SK-N-SH (cell line): ENCODE measurements around the gene WDR7. TPM values are rescaled to one million over a fixed set of nuclear protein-coding genes. Genes with fewer than 3 reads are reported as not detected.

Experiments
- CTCF ChIA-PET: fragments of 300-600, 350-600 bp; formaldehyde crosslinking; extraction: SDS; loops from one replicate; lab custom pipeline; 2021; lab: Yijun Ruan, JAX
- POLR2A ChIA-PET: fragments of 350-600 bp; sonication (Branson Sonifier 250); formaldehyde crosslinking; extraction: SDS; loops from one replicate; lab custom pipeline; 2020; ENCODE audit warnings: antibody characterized with exemption, inconsistent platforms; lab: Yijun Ruan, JAX
- DNase-seq: peaks from one replicate; pipeline ENCODE4 v3.0.0; 2012
- H2AFZ ChIP-seq: fragments of 200-600 bp; sonication (generic); 2 replicates; pipeline ENCODE4 v1.8.1; 2016; ENCODE audit warnings: antibody characterized with exemption, mild to moderate bottlenecking, low read depth
- H3F3A ChIP-seq: fragments of 200-600 bp; sonication (generic); replicated peaks from 2 replicates; pipeline ENCODE3; 2016; ENCODE audit warnings: antibody characterized with exemption, mild to moderate bottlenecking; ENCODE audit not compliant: insufficient read depth
- H3K27ac ChIP-seq, 2 experiments: fragments of 200-500 bp in 1 of 2; fragments of 200-600 bp in 1 of 2; sonication (Bioruptor generic) in 1 of 2; sonication (generic), shearing (Covaris generic) in 1 of 2; 2 replicates each; pipeline versions ENCODE4 v1.5.1 to v1.6.1; 2014 to 2016; ENCODE audit warnings: low read depth in 2 of 2, inconsistent platforms in 1 of 2, low read length in 1 of 2, mild to moderate bottlenecking in 1 of 2, mixed read lengths in 1 of 2
- H3K27me3 ChIP-seq: fragments of 200-600 bp; sonication (generic), shearing (Covaris generic); 2 replicates; pipeline ENCODE4 v1.6.1; 2016; ENCODE audit warnings: mixed run types; ENCODE audit not compliant: insufficient read depth
- H3K36me3 ChIP-seq, 2 experiments: fragments of 200-500 bp in 1 of 2; fragments of 200-600 bp in 1 of 2; sonication (Bioruptor generic) in 1 of 2; sonication (generic) in 1 of 2; replicated peaks in 1 of 2; 2 replicates each; pipeline versions ENCODE3 to v1.5.1; 2014 to 2016; ENCODE audit warnings: low read length in 1 of 2, mild to moderate bottlenecking in 1 of 2; ENCODE audit not compliant: insufficient read depth in 2 of 2, control insufficient read depth in 1 of 2
- H3K4me1 ChIP-seq, 2 experiments: fragments of 200-500 bp in 1 of 2; fragments of 200-600 bp in 1 of 2; sonication (Bioruptor generic) in 1 of 2; sonication (generic), shearing (Covaris generic) in 1 of 2; 2 replicates each; pipeline versions ENCODE4 v1.5.1 to v1.6.1; 2014 to 2016; ENCODE audit warnings: low read depth in 1 of 2, low read length in 1 of 2, mixed run types in 1 of 2; ENCODE audit not compliant: insufficient read depth in 2 of 2, control insufficient read depth in 1 of 2
- H3K4me2 ChIP-seq: fragments of 200-600 bp; sonication (generic), shearing (Covaris generic); 2 replicates; pipeline ENCODE4 v1.6.1; 2017; ENCODE audit warnings: mixed run types
- H3K4me3 ChIP-seq, 2 experiments: fragments of 200-500 bp in 1 of 2; fragments of 200-600 bp in 1 of 2; sonication (Bioruptor generic) in 1 of 2; sonication (generic), shearing (Covaris generic) in 1 of 2; 2 replicates each; pipeline versions ENCODE4 v1.5.1 to v1.8.1; 2014 to 2016; ENCODE audit warnings: low read depth in 2 of 2, inconsistent platforms in 1 of 2, low read length in 1 of 2, mild to moderate bottlenecking in 1 of 2, mixed read lengths in 1 of 2, moderate library complexity in 1 of 2
- H3K79me2 ChIP-seq: fragments of 200-600 bp; sonication (generic); 2 replicates; pipeline ENCODE4 v1.8.1; 2017; ENCODE audit warnings: mild to moderate bottlenecking; ENCODE audit not compliant: insufficient read depth
- H3K9ac ChIP-seq: fragments of 200-600 bp; sonication (generic); 2 replicates; pipeline ENCODE4 v1.6.1; 2017; ENCODE audit warnings: mixed run types
- H3K9me2 ChIP-seq: fragments of 200-600 bp; sonication (generic); 2 replicates; pipeline ENCODE4 v1.6.1; 2017; ENCODE audit warnings: mixed run types
- H3K9me3 ChIP-seq: fragments of 200-600 bp; sonication (generic); 2 replicates; pipeline ENCODE4 v1.6.1; 2017; ENCODE audit warnings: mixed run types, mild to moderate bottlenecking, moderate library complexity
- H4K20me1 ChIP-seq: fragments of 200-600 bp; sonication (generic); 2 replicates; pipeline ENCODE4 v1.6.1; 2017; ENCODE audit warnings: mild to moderate bottlenecking, mixed run types; ENCODE audit not compliant: insufficient read depth
- EP300 ChIP-seq, 2 experiments: IDR thresholded peaks; 2 replicates each; pipeline versions ENCODE4 v1.4.0 to v1.6.1; 2012; ENCODE audit warnings: borderline replicate concordance in 1 of 2, low read depth in 1 of 2, low read length in 1 of 2
- EZH2phosphoT487 ChIP-seq: fragments of 200-600 bp; sonication (generic); IDR thresholded peaks from 2 replicates; pipeline ENCODE4 v1.6.1; 2017; ENCODE audit warnings: low read depth, mixed run types, mild to moderate bottlenecking, antibody characterized with exemption, moderate library complexity, borderline replicate concordance
- FOXM1 ChIP-seq: IDR thresholded peaks from 2 replicates; pipeline ENCODE4 v1.4.0; 2012; ENCODE audit warnings: low read depth, mild to moderate bottlenecking
- GATA2 ChIP-seq: sonication (generic); formaldehyde crosslinking; IDR thresholded peaks from 2 replicates; pipeline ENCODE4 v1.5.0; 2020; ENCODE audit warnings: mild to moderate bottlenecking, missing genetic modification reagents
- MEF2A ChIP-seq: IDR thresholded peaks from 2 replicates; pipeline ENCODE4 v1.4.0; 2012; ENCODE audit warnings: low read depth, borderline replicate concordance
- NRF1 ChIP-seq: IDR thresholded peaks from 2 replicates; pipeline ENCODE4 v1.6.1; 2012; ENCODE audit warnings: low read depth, mild to moderate bottlenecking, low read length
- POLR2AphosphoS5 ChIP-seq: IDR thresholded peaks from 2 replicates; pipeline ENCODE4 v1.6.1; 2012; ENCODE audit warnings: low read depth, low read length
- RAD21 ChIP-seq: IDR thresholded peaks from 2 replicates; pipeline ENCODE4 v1.6.1; 2012; ENCODE audit warnings: mild to moderate bottlenecking, low read length
- WGBS: methylation state at CpG from one replicate; pipeline ENCODE4 v1.1.6; 2017; ENCODE audit warnings: low lambda C conversion rate; 5-methylcytosine and 5-hydroxymethylcytosine counted together
- polyA plus RNA-seq, 3 experiments: library from polyadenylated mRNA; depleted of rRNA; stranded (reverse); fragments of >200 nt; gene quantifications; 2 replicates each; pipeline ENCODE4 v1.2.3, GENCODE V29; 2012
- TF ChIP-seq, protein P1 (sequence below): IDR thresholded peaks from 2 replicates; pipeline ENCODE4 v1.6.1; 2012; ENCODE audit warnings: mild to moderate bottlenecking, low read depth, low read length, moderate library complexity

WDR7 gene
- polyA plus RNA-seq, 1 of the 3 experiments (the other 2 are of a cell fraction) = 4.1 TPM

DNA sequence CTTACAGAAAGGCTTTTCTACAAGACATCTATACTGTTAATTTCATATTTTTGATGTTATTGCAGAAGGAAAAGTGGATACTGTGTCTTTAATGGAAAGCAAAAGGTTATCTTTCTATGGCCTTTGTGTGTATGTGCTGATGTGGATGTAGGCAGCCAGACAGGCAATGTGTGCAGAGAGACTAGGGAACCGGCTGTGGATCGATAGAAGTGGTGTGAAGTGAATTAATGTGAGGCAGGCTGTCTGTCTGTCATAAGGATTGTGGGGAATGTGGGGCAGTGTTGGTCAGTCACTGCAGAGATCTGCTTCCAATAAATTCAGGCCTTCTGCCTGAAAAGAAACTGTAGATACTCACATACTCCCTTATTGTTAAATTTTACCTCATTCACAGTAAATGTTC, 156.7 kb downstream of the WDR7 start:
- Histone ChIP-seq H3F3A (no peaks in the 10 kb centered on the region), H3K4me3 (no peak overlapping the region), H3K4me1 (peaks cover 0 to 4% of the 10 kb centered on the region in 2 experiments; a peak in 2 of 4 replicates), H4K20me1 (no peaks in the 10 kb centered on the region), H3K36me3 (no peaks in the 10 kb centered on the region), H3K9me2 (no peaks in the 10 kb centered on the region), H3K79me2 (no peaks in the 10 kb centered on the region), H2AFZ (no peak overlapping the region), H3K9ac (no peak overlapping the region), H3K27me3 (no peaks in the 10 kb centered on the region), H3K9me3 (no peaks in the 10 kb centered on the region), H3K4me2 (no peak overlapping the region)
- ChIA-PET CTCF (interaction anchor here (0.7 to 1.2 kb wide), 2 partner anchors 630 to 642 kb away, joined by 3 to 5 read pairs; no protein-coding TSS in a partner anchor), POLR2A (no interaction called here)
- WGBS = 64% methylated on average over 2 of the region's 2 CpGs
- TF ChIP-seq, protein P1, sequence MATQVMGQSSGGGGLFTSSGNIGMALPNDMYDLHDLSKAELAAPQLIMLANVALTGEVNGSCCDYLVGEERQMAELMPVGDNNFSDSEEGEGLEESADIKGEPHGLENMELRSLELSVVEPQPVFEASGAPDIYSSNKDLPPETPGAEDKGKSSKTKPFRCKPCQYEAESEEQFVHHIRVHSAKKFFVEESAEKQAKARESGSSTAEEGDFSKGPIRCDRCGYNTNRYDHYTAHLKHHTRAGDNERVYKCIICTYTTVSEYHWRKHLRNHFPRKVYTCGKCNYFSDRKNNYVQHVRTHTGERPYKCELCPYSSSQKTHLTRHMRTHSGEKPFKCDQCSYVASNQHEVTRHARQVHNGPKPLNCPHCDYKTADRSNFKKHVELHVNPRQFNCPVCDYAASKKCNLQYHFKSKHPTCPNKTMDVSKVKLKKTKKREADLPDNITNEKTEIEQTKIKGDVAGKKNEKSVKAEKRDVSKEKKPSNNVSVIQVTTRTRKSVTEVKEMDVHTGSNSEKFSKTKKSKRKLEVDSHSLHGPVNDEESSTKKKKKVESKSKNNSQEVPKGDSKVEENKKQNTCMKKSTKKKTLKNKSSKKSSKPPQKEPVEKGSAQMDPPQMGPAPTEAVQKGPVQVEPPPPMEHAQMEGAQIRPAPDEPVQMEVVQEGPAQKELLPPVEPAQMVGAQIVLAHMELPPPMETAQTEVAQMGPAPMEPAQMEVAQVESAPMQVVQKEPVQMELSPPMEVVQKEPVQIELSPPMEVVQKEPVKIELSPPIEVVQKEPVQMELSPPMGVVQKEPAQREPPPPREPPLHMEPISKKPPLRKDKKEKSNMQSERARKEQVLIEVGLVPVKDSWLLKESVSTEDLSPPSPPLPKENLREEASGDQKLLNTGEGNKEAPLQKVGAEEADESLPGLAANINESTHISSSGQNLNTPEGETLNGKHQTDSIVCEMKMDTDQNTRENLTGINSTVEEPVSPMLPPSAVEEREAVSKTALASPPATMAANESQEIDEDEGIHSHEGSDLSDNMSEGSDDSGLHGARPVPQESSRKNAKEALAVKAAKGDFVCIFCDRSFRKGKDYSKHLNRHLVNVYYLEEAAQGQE = no peak
- peak; percentile 17; the same call in 1 of the 2 replicates for TF ChIP-seq GATA2 (CRISPR knock-in tag)
- TF ChIP-seq, all 33 proteins: peak for 1
- H3K27ac ChIP-seq = peak overlapping the region in 1 of 2 experiments; percentile 55; a peak in 1 of 4 replicates
- DNase-seq = peak; percentile 26

DNA sequence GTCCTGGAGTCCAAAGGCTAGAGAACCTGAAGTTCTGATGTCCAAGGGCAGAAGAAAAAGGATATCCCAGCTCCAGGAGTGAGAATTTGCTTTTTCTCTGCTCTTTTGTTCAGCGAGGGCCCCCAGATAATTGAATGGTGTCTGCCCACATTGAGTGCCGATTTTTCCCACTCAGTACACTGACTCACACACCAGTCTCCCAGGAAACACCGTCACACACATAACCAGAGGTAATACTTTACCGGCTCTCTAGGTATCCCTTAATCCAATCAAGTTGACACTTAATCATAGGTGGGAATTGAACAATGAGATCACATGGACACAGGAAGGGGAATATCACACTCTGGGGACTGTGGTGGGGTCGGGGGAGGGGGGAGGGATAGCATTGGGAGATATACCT, 161.5 kb downstream of the WDR7 start:
- Histone ChIP-seq H3K9me2 (no peaks in the 10 kb centered on the region), H3K27me3 (no peaks in the 10 kb centered on the region), H3K4me3 (no peak overlapping the region), H3K36me3 (no peaks in the 10 kb centered on the region), H2AFZ (no peak overlapping the region), H4K20me1 (no peaks in the 10 kb centered on the region), H3K9me3 (no peaks in the 10 kb centered on the region), H3K27ac (no peak overlapping the region), H3K4me2 (no peak overlapping the region), H3K9ac (no peak overlapping the region), H3K79me2 (no peaks in the 10 kb centered on the region), H3F3A (no peaks in the 10 kb centered on the region), H3K4me1 (peaks cover 0 to 4% of the 10 kb centered on the region in 2 experiments; a peak in 2 of 4 replicates)
- DNase-seq = no peak
- 91% methylated on average over 4 of the region's 5 CpGs for WGBS
- ChIA-PET CTCF (no interaction called here), POLR2A (no interaction called here)
- TF ChIP-seq EP300 (IDR thresholded peaks at IDR 0.05; ENCODE audit: borderline replicate concordance in 1 of 2, low read depth in 1 of 2, low read length in 1 of 2) = no peak
- no peak for TF ChIP-seq FOXM1
- TF ChIP-seq POLR2AphosphoS5 = no peak
- no peak for TF ChIP-seq NRF1
- TF ChIP-seq EZH2phosphoT487 = no peak
- no peak for TF ChIP-seq MEF2A
- no peak for TF ChIP-seq RAD21
